ENCODE data around the gene MAN1B1.

DNA sequence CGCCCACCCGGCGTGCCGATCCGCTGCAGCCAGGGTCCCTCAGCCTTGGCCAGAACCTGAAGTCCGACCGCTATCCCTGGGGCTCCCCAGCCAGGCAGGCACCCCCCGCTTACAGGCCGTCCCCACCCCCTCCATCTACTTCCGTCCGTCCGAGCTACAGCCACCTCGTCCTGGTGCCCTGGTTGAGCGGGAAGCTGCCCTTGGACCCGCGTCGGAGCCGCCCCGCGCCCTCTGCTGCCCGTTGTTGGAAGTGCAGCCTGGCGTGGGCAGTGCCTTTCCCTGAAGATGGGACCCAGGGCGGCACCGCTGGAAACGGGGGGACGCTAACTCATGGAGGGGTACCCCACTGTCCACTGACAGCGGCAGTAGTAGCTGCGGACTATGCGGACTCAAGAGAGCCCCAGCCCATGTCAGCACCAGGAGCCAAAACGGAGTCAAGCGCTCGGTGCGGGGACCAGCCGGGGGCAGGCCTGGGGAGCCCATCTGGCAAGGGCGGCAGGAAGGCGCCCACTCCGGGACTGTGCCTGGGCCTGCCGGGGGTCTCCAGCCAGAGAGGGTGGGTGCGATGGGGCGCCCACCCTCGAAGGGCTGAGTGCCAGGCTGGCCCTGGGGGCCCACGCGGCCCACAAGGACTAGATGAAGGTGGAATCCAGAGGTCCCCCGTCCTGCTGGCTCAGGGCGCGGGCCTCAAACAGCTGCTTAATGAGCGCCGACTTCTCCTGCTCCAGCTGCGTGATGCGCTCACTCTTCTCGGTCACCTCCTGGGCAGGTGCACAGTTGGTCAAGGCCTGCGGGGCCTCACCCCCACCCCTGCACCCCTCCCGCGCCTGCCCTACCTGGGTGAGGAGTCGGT, 22.5 kb upstream of the MAN1B1 start:
- TF ChIP-seq, protein P1, sequence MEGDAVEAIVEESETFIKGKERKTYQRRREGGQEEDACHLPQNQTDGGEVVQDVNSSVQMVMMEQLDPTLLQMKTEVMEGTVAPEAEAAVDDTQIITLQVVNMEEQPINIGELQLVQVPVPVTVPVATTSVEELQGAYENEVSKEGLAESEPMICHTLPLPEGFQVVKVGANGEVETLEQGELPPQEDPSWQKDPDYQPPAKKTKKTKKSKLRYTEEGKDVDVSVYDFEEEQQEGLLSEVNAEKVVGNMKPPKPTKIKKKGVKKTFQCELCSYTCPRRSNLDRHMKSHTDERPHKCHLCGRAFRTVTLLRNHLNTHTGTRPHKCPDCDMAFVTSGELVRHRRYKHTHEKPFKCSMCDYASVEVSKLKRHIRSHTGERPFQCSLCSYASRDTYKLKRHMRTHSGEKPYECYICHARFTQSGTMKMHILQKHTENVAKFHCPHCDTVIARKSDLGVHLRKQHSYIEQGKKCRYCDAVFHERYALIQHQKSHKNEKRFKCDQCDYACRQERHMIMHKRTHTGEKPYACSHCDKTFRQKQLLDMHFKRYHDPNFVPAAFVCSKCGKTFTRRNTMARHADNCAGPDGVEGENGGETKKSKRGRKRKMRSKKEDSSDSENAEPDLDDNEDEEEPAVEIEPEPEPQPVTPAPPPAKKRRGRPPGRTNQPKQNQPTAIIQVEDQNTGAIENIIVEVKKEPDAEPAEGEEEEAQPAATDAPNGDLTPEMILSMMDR (IDR thresholded peaks at IDR 0.05): peak in 3 of 4 experiments; percentile 95 to 98 (median 96)
- TF ChIP-seq POLR2A (IDR thresholded peaks at IDR 0.05) (no peak), EP300 (IDR thresholded peaks at IDR 0.05) (no peak), POLR2AphosphoS5 (IDR thresholded peaks at IDR 0.05) (no peak)
